Measurements from ENCODE around the gene QPRT. TPM values are rescaled to one million over a fixed set of nuclear protein-coding genes. Genes with fewer than 3 reads are reported as not detected.
A peak's percentile ranks its signal among the peaks of the same experiment; 100 is the strongest.
"Not testable (repeated sequence)": the region's sequence is repeated elsewhere in the genome, so short reads cannot be mapped to it uniquely, and the experiment has no call there.

Gene QPRT
- total and polyA plus RNA-seq, 7 experiments from 2014 or later: 0.54 to 6.5 (median 0.90) TPM

DNA sequence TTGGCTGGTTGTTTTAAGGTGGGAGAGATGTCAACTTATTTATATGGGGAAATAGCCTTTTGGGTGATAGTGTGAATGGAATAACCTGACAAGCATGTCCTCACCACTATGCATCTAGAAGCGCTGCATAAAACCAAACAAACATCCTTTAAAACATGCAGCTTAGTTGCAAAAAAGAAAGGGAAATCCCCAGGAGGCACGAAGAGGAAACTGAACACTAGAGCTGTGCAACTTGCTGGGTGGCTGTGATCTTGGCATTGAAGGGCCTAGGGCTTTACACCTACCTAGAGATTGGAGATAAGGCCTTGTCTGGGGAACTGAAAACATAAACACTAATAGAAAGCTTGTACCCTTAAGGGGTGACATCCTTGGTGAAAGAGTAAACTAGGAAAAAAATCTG lies 59.5 kb downstream of the QPRT start:
- DNase-seq (peak in 7 of 9 donors; percentile 66 to 86 (median 82)), ATAC-seq (peak; percentile 90)
- Mint-ChIP-seq H3K9me3 (peaks cover 0 to 6% (median 0%) of the 10 kb centered on the region in 11 donors), H3K27me3 (no peaks in the 10 kb centered on the region), H3K4me1 (peaks cover 63 to 91% (median 84%) of the 10 kb centered on the region in 7 donors), H3K36me3 (peaks cover 7 to 51% (median 38%) of the 10 kb centered on the region in 5 donors), H3K4me3 (peak overlapping the region; percentile 50 to 96 (median 64)), H3K27ac (peak overlapping the region; percentile 82 to 99 (median 91))
- POLR2A ChIA-PET: interaction anchor here (0.6 to 7.0 kb wide), 27 partner anchors 9 to 897 kb away, joined by 3 to 60 read pairs (median 5); partner anchors contain the start of genes ALDOA, KIF22 and PAGR1
- intact Hi-C loops (cut with micrococcal nuclease): loop anchor here (1.0 to 2.0 kb wide), 8 partner anchors 8 to 78 kb away; partner anchors contain the start of genes KIF22 (in 2 of the 2) and PAGR1 (in 1 of the 2)
- peaks cover 69 to 70% of the 10 kb centered on the region in 2 donors for H3K4me1 ChIP-seq (ENCODE audit: control insufficient read depth in 2 of 2, insufficient read depth in 2 of 2, low read length in 2 of 2)
- H3K27me3 ChIP-seq (ENCODE audit: control insufficient read depth in 2 of 2, insufficient read depth in 2 of 2, low read length in 2 of 2): no peaks in the 10 kb centered on the region
- no peaks in the 10 kb centered on the region for H3K9me3 ChIP-seq (ENCODE audit: control insufficient read depth in 2 of 3, low read length in 3 of 3)
- H3K36me3 ChIP-seq (ENCODE audit: control insufficient read depth in 2 of 3, insufficient read depth in 3 of 3, low read length in 3 of 3): peaks cover 4 to 20% (median 4%) of the 10 kb centered on the region in 3 experiments
- H3K27ac ChIP-seq (ENCODE audit: low read depth, low read length): peak overlapping the region; percentile 80
- CTCF ChIA-PET: interaction anchor here (0.6 to 2.3 kb wide), 16 partner anchors 9 to 110 kb away, joined by 3 to 13 read pairs (median 6); partner anchors contain the start of gene KIF22
- peak overlapping the region; percentile 18 for H3K4me3 ChIP-seq (ENCODE audit: low read length)

DNA sequence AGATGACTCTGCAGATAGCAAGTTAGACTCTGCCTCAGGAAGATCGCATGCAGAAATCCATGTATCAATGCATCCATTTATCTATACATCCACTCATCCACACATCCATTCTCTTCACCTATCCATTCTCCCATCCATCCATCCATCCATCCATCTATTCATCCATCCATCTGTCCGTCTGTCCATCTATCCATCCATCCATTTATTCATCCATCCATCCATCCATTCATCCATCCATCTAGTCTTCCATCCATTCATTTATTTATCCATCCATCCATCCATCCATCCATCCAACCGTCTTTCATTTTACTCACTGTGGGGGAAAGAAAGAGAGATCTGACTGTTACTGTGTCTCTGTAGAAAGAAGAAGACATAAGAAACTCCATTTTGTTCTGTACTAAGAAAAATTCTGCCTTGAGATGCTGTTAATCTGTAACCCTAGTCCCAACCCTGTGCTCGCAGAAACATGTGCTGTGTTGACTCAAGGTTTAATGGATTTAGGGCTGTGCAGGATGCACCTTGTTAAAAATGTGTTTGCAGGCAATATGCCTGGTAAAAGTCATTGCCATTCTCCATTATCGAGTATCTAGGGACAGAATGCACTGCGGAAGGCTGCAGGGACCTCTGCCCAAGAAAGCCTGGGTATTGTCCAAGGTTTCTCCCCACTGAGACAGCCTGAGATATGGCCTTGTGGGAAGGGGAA lies 61.1 kb downstream of the QPRT start:
- not testable (repeated sequence) for H3K27me3 Mint-ChIP-seq; DNase-seq; H3K9me3 ChIP-seq (ENCODE audit: control insufficient read depth in 2 of 3, low read length in 3 of 3); H3K27me3 ChIP-seq (ENCODE audit: control insufficient read depth in 2 of 2, insufficient read depth in 2 of 2, low read length in 2 of 2); ATAC-seq; H3K9me3 Mint-ChIP-seq; H3K4me3 ChIP-seq (ENCODE audit: low read length)
- ChIA-PET CTCF (interaction anchor here (1.0 to 2.3 kb wide), 6 partner anchors 15 to 50 kb away, joined by 3 to 13 read pairs (median 8); partner anchors contain the start of gene KIF22), POLR2A (interaction anchor here (0.8 to 7.0 kb wide), 9 partner anchors 9 to 632 kb away, joined by 3 to 60 read pairs (median 14); partner anchors contain the start of gene KIF22)
- Histone ChIP-seq H3K36me3 (ENCODE audit: control insufficient read depth in 2 of 3, insufficient read depth in 3 of 3, low read length in 3 of 3) (peaks cover 6 to 34% (median 6%) of the 10 kb centered on the region in 3 experiments), H3K27ac (ENCODE audit: low read depth, low read length) (peak overlapping the region; percentile 99), H3K4me1 (ENCODE audit: control insufficient read depth in 2 of 2, insufficient read depth in 2 of 2, low read length in 2 of 2) (peaks cover 71 to 74% of the 10 kb centered on the region in 2 donors)
- Mint-ChIP-seq H3K27ac (peak overlapping the region; percentile 16 to 99 (median 93)), H3K4me3 (peak overlapping the region; percentile 20 to 99 (median 56)), H3K4me1 (peaks cover 71 to 86% (median 82%) of the 10 kb centered on the region in 7 donors), H3K36me3 (peaks cover 7 to 58% (median 46%) of the 10 kb centered on the region in 5 donors)
- intact Hi-C loops (cut with micrococcal nuclease): loop anchor here (2.0 kb wide), 3 partner anchors 17 to 51 kb away; partner anchors contain the start of gene KIF22 (in 1 of the 2)

DNA sequence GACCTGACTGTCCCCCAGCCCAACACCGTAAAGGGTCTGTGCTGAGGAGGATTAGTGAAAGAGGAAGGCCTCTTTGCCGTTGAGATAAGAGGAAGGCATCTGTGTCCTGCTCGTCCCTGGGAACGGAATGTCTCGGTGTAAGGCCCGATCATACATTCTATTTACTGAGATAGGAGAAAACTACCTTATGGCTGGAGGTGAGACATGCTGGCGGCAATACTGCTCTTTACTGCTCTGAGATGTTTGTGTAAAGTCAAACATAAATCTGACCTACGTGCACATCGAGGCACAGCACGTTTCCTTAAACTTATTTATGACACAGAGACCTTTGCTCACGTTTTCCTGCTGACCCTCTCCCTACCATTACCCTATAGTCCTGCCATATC lies 61.6 kb downstream of the QPRT start:
- H3K4me3 ChIP-seq (ENCODE audit: low read length); H3K27me3 ChIP-seq (ENCODE audit: control insufficient read depth in 2 of 2, insufficient read depth in 2 of 2, low read length in 2 of 2); H3K9me3 ChIP-seq (ENCODE audit: control insufficient read depth in 2 of 3, low read length in 3 of 3); intact Hi-C loops (cut with micrococcal nuclease); DNase-seq; ATAC-seq; H3K27me3 Mint-ChIP-seq; H3K9me3 Mint-ChIP-seq: not testable (repeated sequence)
- Mint-ChIP-seq H3K4me1 (peaks cover 72 to 83% (median 80%) of the 10 kb centered on the region in 7 donors), H3K36me3 (peaks cover 8 to 62% (median 48%) of the 10 kb centered on the region in 5 donors), H3K4me3 (peak overlapping the region in 9 of 10 donors; percentile 40 to 99 (median 67)), H3K27ac (peak overlapping the region; percentile 3 to 99 (median 93))
- ChIA-PET POLR2A (interaction anchor here (1.3 to 1.6 kb wide), 7 partner anchors 11 to 68 kb away, joined by 3 to 12 read pairs (median 5); partner anchors contain the start of gene KIF22), CTCF (interaction anchor here (1.4 kb wide), 1 partner anchor 18 kb away, joined by 4 read pairs; no protein-coding TSS in a partner anchor)
- Histone ChIP-seq H3K36me3 (ENCODE audit: control insufficient read depth in 2 of 3, insufficient read depth in 3 of 3, low read length in 3 of 3) (peaks cover 6 to 36% (median 6%) of the 10 kb centered on the region in 3 experiments), H3K4me1 (ENCODE audit: control insufficient read depth in 2 of 2, insufficient read depth in 2 of 2, low read length in 2 of 2) (peaks cover 71 to 74% of the 10 kb centered on the region in 2 donors), H3K27ac (ENCODE audit: low read depth, low read length) (peak overlapping the region; percentile 99)

DNA sequence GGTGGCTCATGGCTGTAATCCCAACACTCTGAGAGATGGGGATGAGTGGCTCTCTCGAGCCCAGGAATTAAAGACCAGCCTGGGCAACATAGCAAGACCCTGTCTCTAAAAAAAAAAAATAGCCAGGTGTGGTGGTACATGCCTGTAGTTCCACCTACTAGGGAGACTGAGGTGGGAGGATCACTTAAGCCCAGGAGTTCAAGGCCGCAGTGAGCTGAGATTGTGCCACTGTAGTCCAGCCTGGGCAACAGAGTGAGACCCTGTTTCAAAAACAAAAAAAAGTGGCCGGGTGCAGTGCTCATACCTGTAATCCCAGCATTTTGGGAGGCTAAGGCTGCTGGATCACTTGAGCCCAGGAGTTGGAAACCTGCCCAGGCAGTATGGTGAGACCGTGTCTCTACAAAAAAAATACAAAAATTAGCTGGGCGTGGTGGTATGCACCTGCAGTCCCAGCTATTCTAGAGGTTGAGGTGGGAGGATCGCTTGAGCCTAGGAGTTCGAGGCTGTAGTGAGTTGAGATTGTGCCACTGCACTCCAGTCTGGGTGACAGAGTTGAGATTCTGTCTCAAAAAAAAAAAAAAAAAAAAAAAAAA lies 63.8 kb downstream of the QPRT start:
- Histone ChIP-seq H3K4me3 (ENCODE audit: low read length) (peak overlapping the region; percentile 76), H3K27me3 (ENCODE audit: control insufficient read depth in 2 of 2, insufficient read depth in 2 of 2, low read length in 2 of 2) (no peaks in the 10 kb centered on the region), H3K27ac (ENCODE audit: low read depth, low read length) (peak overlapping the region; percentile 99), H3K36me3 (ENCODE audit: control insufficient read depth in 2 of 3, insufficient read depth in 3 of 3, low read length in 3 of 3) (peaks cover 6 to 38% (median 6%) of the 10 kb centered on the region in 3 experiments), H3K4me1 (ENCODE audit: control insufficient read depth in 2 of 2, insufficient read depth in 2 of 2, low read length in 2 of 2) (peaks cover 72 to 76% of the 10 kb centered on the region in 2 donors), H3K9me3 (ENCODE audit: control insufficient read depth in 2 of 3, low read length in 3 of 3) (no peaks in the 10 kb centered on the region)
- H3K27ac Mint-ChIP-seq: peak overlapping the region; percentile 62 to 99 (median 95)
- ATAC-seq: no peak
- CTCF ChIA-PET: interaction anchor here (0.6 to 6.6 kb wide), 3 partner anchors 43 to 1200 kb away, joined by 4 to 25 read pairs (median 5); partner anchors contain the start of gene KIF22
- POLR2A ChIA-PET: interaction anchor here (0.8 to 8.5 kb wide), 12 partner anchors 9 to 120 kb away, joined by 3 to 79 read pairs (median 9); partner anchors contain the start of genes CDIPT, KIF22 and MAZ
- peaks cover 11 to 60% (median 45%) of the 10 kb centered on the region in 5 donors for H3K36me3 Mint-ChIP-seq
- H3K9me3 Mint-ChIP-seq: peaks cover 0 to 8% (median 3%) of the 10 kb centered on the region in 11 donors
- H3K4me1 Mint-ChIP-seq: peaks cover 64 to 85% (median 81%) of the 10 kb centered on the region in 7 donors
- H3K27me3 Mint-ChIP-seq: peaks cover 0 to 3% (median 0%) of the 10 kb centered on the region in 5 donors
- DNase-seq: no peak
- H3K4me3 Mint-ChIP-seq: peak overlapping the region; percentile 73 to 99 (median 93)
- intact Hi-C loops (cut with micrococcal nuclease): no loop called here

DNA sequence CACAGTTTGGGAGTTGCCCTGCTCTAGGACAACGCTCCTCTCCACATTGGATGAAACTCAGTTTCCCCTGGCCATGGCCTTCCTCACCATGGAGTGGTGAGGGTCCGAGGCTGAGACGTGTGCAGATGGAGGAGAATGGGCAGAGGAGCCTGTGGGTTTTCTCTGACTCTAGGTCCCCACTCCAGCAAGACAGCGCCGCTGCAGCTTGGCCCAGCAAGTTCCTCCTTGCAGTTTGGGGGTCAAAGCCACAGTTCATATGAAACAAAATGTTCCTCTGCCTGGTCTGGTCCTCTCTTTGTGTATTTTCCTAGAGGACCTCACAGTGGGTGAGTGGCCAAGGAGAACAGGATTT lies 64.5 kb downstream of the QPRT start:
- H3K4me3 Mint-ChIP-seq: peak overlapping the region; percentile 73 to 99 (median 93)
- H3K27me3 ChIP-seq (ENCODE audit: control insufficient read depth in 2 of 2, insufficient read depth in 2 of 2, low read length in 2 of 2): no peaks in the 10 kb centered on the region
- peaks cover 58 to 80% (median 77%) of the 10 kb centered on the region in 7 donors for H3K4me1 Mint-ChIP-seq
- H3K4me1 ChIP-seq (ENCODE audit: control insufficient read depth in 2 of 2, insufficient read depth in 2 of 2, low read length in 2 of 2): peaks cover 68 to 73% of the 10 kb centered on the region in 2 donors
- intact Hi-C loops (cut with micrococcal nuclease): no loop called here
- ChIA-PET POLR2A (interaction anchor here (0.8 to 8.5 kb wide), 14 partner anchors 10 to 120 kb away, joined by 3 to 79 read pairs (median 7); partner anchors contain the start of genes CDIPT, KIF22, MAZ and PAGR1), CTCF (interaction anchor here (0.8 to 6.6 kb wide), 3 partner anchors 43 to 61 kb away, joined by 3 to 25 read pairs (median 4); partner anchors contain the start of gene KIF22)
- H3K36me3 ChIP-seq (ENCODE audit: control insufficient read depth in 2 of 3, insufficient read depth in 3 of 3, low read length in 3 of 3): peaks cover 6 to 38% (median 6%) of the 10 kb centered on the region in 3 experiments
- H3K4me3 ChIP-seq (ENCODE audit: low read length): peak overlapping the region; percentile 76
- ATAC-seq: no peak
- peak overlapping the region; percentile 72 to 99 (median 95) for H3K27ac Mint-ChIP-seq
- DNase-seq: peak in 1 of 9 donors; percentile 18
- H3K36me3 Mint-ChIP-seq: peaks cover 11 to 61% (median 48%) of the 10 kb centered on the region in 5 donors
- H3K27ac ChIP-seq (ENCODE audit: low read depth, low read length): peak overlapping the region; percentile 99
- peaks cover 0 to 8% (median 3%) of the 10 kb centered on the region in 11 donors for H3K9me3 Mint-ChIP-seq
- H3K9me3 ChIP-seq (ENCODE audit: control insufficient read depth in 2 of 3, low read length in 3 of 3): no peaks in the 10 kb centered on the region
- peaks cover 0 to 3% (median 0%) of the 10 kb centered on the region in 5 donors for H3K27me3 Mint-ChIP-seq
